ENCODE measurements around the gene NAV3. TPM values are rescaled to one million over a fixed set of nuclear protein-coding genes. Genes with fewer than 3 reads are reported as not detected.

Gene NAV3
- total and polyA plus RNA-seq, 2 of the 4 experiments (the other 2 are of a cell fraction), result 25.5 to 106 TPM

GRCh38 chr12:78143717-78144116 lies 313.0 kb downstream of the NAV3 start:
- ATAC-seq (ENCODE audit: low read depth) (no peak), DNase-seq (no peak)
- no peak overlapping the region for H2AFZ ChIP-seq (replicated peaks; ENCODE audit: low read length, poor library complexity)
- H4K8ac ChIP-seq (ENCODE audit: low read depth in 2 of 2, low read length in 2 of 2), result no peak overlapping the region
- H2AK9ac ChIP-seq (replicated peaks; ENCODE audit: low read depth, low read length, poor library complexity), result no peak overlapping the region
- H3K14ac ChIP-seq (replicated peaks; ENCODE audit: low read depth, low read length), result no peak overlapping the region
- BruUV-seq (replicated peaks), result no TSS peak
- no peak overlapping the region for H2AK5ac ChIP-seq (ENCODE audit: low read depth, low read length)
- no peak overlapping the region for H3K27ac ChIP-seq (ENCODE audit: insufficient read depth, low read length)
- H3K4ac ChIP-seq (ENCODE audit: low read depth, low read length), result no peak overlapping the region
- dilution Hi-C loops (cut with HindIII; ENCODE audit: low sequenced_read_pairs, unreplicated experiment) (no loop called here), intact Hi-C loops (cut with micrococcal nuclease) (loop anchor here (10.0 kb wide), 1 partner anchor 441 kb away; no protein-coding TSS in a partner anchor), in situ Hi-C loops (cut with MboI; ENCODE audit: low sequenced_read_pairs) (no loop called here)
- no peak overlapping the region for H3K18ac ChIP-seq (ENCODE audit: low read depth, low read length)
- CTCF ChIA-PET, result interaction anchor here (0.7 kb wide), 1 partner anchor 179 kb away, joined by 4 read pairs; no protein-coding TSS in a partner anchor
- H3K4me1 ChIP-seq (ENCODE audit: control insufficient read depth, insufficient read depth, low read length), result no peaks in the 10 kb centered on the region
- H2BK15ac ChIP-seq (ENCODE audit: low read depth, low read length), result no peak overlapping the region
- no peak overlapping the region for H3K56ac ChIP-seq (ENCODE audit: extremely low read depth, insufficient read depth, low read length)
- no peak overlapping the region for H2BK5ac ChIP-seq (ENCODE audit: low read depth, low read length, poor library complexity, severe bottlenecking)
- no peak overlapping the region for H3K23ac ChIP-seq (ENCODE audit: low read depth, low read length)
- H3K36me3 ChIP-seq (ENCODE audit: control insufficient read depth, insufficient read depth, low read length), result peaks cover 7% of the 10 kb centered on the region
- TF ChIP-seq FOS (IDR thresholded peaks at IDR 0.05; ENCODE audit: low read depth, low read length) (no peak), RCOR1 (IDR thresholded peaks at IDR 0.05; ENCODE audit: insufficient replicate concordance, low read length) (no peak), MAFK (IDR thresholded peaks at IDR 0.05; ENCODE audit: low read depth, low read length) (no peak), RAD21 (IDR thresholded peaks at IDR 0.05; ENCODE audit: low read length) (no peak), MAZ (IDR thresholded peaks at IDR 0.05; ENCODE audit: borderline replicate concordance, low read depth, low read length) (no peak), ELK1 (IDR thresholded peaks at IDR 0.05; ENCODE audit: borderline replicate concordance, low read depth, low read length) (no peak), CTCF (conservative IDR thresholded peaks at IDR 0.05; ENCODE audit: low read depth, low read length) (no peak), SMC3 (IDR thresholded peaks at IDR 0.05; ENCODE audit: low read depth, low read length) (no peak)
- H2BK20ac ChIP-seq (ENCODE audit: low read depth, low read length), result no peak overlapping the region
- POLR2A ChIA-PET (ENCODE audit: unreplicated experiment), result no interaction called here
- H2BK120ac ChIP-seq (ENCODE audit: low read depth, low read length), result no peak overlapping the region
- no peaks in the 10 kb centered on the region; a peak in 1 of 4 replicates for H3K79me1 ChIP-seq (ENCODE audit: low read depth in 1 of 2, low read length in 2 of 2)
- no peaks in the 10 kb centered on the region for H4K20me1 ChIP-seq (ENCODE audit: insufficient read depth, low read length)
- H3K9ac ChIP-seq (ENCODE audit: low read depth, low read length), result no peak overlapping the region
- H4K5ac ChIP-seq (ENCODE audit: low read depth, low read length), result no peak overlapping the region
- no peaks in the 10 kb centered on the region for H3K9me3 ChIP-seq (ENCODE audit: control insufficient read depth, insufficient read depth, low read length)
- no peaks in the 10 kb centered on the region for H3K9me1 ChIP-seq (ENCODE audit: insufficient read depth, low read length)
- H3K4me2 ChIP-seq (ENCODE audit: low read depth, low read length), result no peak overlapping the region
- H3K27me3 ChIP-seq (ENCODE audit: control insufficient read depth, insufficient read depth, low read length), result no peaks in the 10 kb centered on the region
- no peak overlapping the region for H3K4me3 ChIP-seq (ENCODE audit: insufficient read depth, low read depth, low read length)
- H4K91ac ChIP-seq (ENCODE audit: insufficient read depth, low read depth, low read length), result no peak overlapping the region

Data from IMR-90 (cell line).